HCT116 (cell line): ENCODE results near the gene PIK3CA.
"Not testable (repeated sequence)": the region's sequence is repeated elsewhere in the genome, so short reads cannot be mapped to it uniquely, and the experiment has no call there.

Experiments
- CBX3 ChIP-seq: IDR thresholded peaks from 2 replicates; pipeline ENCODE4 v1.6.1; 2012; ENCODE audit warnings: low read depth
- CEBPB ChIP-seq: IDR thresholded peaks from 2 replicates; pipeline ENCODE4 v1.6.1; 2012; ENCODE audit warnings: low read depth
- CTCF ChIP-seq, 3 experiments: fragments of 200-600 bp in 1 of 3; sonication (generic) in 1 of 3; IDR thresholded peaks in 2 of 3; conservative IDR thresholded peaks in 1 of 3; 2 replicates each; pipeline ENCODE4 v1.5.1; 2012 to 2017; ENCODE audit warnings: low read depth in 2 of 3, low read length in 2 of 3, antibody characterized with exemption in 1 of 3, borderline replicate concordance in 1 of 3, control low read depth in 1 of 3, mild to moderate bottlenecking in 1 of 3, mixed read lengths in 1 of 3, mixed run types in 1 of 3, moderate library complexity in 1 of 3; ENCODE audit not compliant: insufficient read depth in 1 of 3
- ELF1 ChIP-seq: IDR thresholded peaks from 2 replicates; pipeline ENCODE4 v1.6.1; 2012; ENCODE audit warnings: low read depth, borderline replicate concordance
- EZH2phosphoT487 ChIP-seq: fragments of 200-600 bp; IDR thresholded peaks from 2 replicates; pipeline ENCODE4 v1.6.1; 2018; ENCODE audit warnings: antibody characterized with exemption, borderline replicate concordance
- JUND ChIP-seq: IDR thresholded peaks from 2 replicates; pipeline ENCODE4 v1.6.1; 2012
- POLR2A ChIP-seq: IDR thresholded peaks from 2 replicates; pipeline ENCODE4 v1.7.0; 2011; ENCODE audit warnings: borderline replicate concordance; ENCODE audit not compliant: insufficient read depth, insufficient read length; ENCODE audit errors: extremely low read depth
- SRF ChIP-seq: IDR thresholded peaks from 2 replicates; pipeline ENCODE4 v1.6.1; 2012; ENCODE audit warnings: low read depth
- YY1 ChIP-seq: IDR thresholded peaks from 2 replicates; pipeline ENCODE4 v1.6.1; 2011; ENCODE audit warnings: low read length, low read depth, moderate library complexity, mild to moderate bottlenecking; ENCODE audit not compliant: insufficient replicate concordance; ENCODE audit errors: extremely low read depth
- ZFX ChIP-seq: fragments of 450-650 bp; IDR thresholded peaks from 2 replicates; pipeline ENCODE4 v1.6.1; 2017
- TF ChIP-seq, protein P1 (sequence below): IDR thresholded peaks from 2 replicates; pipeline ENCODE4 v1.6.1; 2012

GRCh38 chr3:179257742-179258141 lies 109.6 kb downstream of the PIK3CA start:
- not testable (repeated sequence) for TF ChIP-seq POLR2A; CTCF (IDR thresholded peaks at IDR 0.05 in 2 of 3, conservative IDR thresholded peaks at IDR 0.05 in 1 of 3; ENCODE audit: borderline replicate concordance in 1 of 3, insufficient read depth in 1 of 3, low read depth in 2 of 3, low read length in 2 of 3); SRF; JUND; ELF1; EZH2phosphoT487; YY1; ZFX; CEBPB; CBX3
- TF ChIP-seq, protein P1, sequence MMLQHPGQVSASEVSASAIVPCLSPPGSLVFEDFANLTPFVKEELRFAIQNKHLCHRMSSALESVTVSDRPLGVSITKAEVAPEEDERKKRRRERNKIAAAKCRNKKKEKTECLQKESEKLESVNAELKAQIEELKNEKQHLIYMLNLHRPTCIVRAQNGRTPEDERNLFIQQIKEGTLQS, result not testable (repeated sequence)
